HEK293 (cell line): ENCODE measurements around the gene CDS1.

Experiments used
- TSHZ1 ChIP-seq: fragments of 450-650 bp; formaldehyde crosslinking; IDR thresholded peaks from 2 replicates; pipeline ENCODE4 v1.5.1; 2016; ENCODE audit warnings: missing biosample characterization, missing genetic modification characterization, borderline replicate concordance
- WT1 ChIP-seq: fragments of 450-650 bp; formaldehyde crosslinking; IDR thresholded peaks from 2 replicates; pipeline ENCODE4 v1.5.1; 2016; ENCODE audit warnings: missing biosample characterization, missing genetic modification characterization
- ZBTB10 ChIP-seq: fragments of 450-650 bp; formaldehyde crosslinking; IDR thresholded peaks from 2 replicates; pipeline ENCODE4 v1.5.1; 2016; ENCODE audit warnings: missing biosample characterization, missing genetic modification characterization
- ZBTB20 ChIP-seq: fragments of 450-650 bp; formaldehyde crosslinking; IDR thresholded peaks from 2 replicates; pipeline ENCODE4 v1.5.1; 2016; ENCODE audit warnings: missing biosample characterization, missing genetic modification characterization
- ZBTB21 ChIP-seq: fragments of 450-650 bp; formaldehyde crosslinking; IDR thresholded peaks from 2 replicates; pipeline ENCODE4 v1.5.1; 2017; ENCODE audit warnings: missing biosample characterization, missing genetic modification characterization
- ZBTB7A ChIP-seq: fragments of 450-650 bp; formaldehyde crosslinking; IDR thresholded peaks from 2 replicates; pipeline ENCODE4 v1.5.1; 2016; ENCODE audit warnings: low read depth, missing biosample characterization, missing genetic modification characterization
- ZNF16 ChIP-seq: fragments of 450-650 bp; formaldehyde crosslinking; IDR thresholded peaks from 2 replicates; pipeline ENCODE4 v1.5.1; 2016; ENCODE audit warnings: low read depth, missing biosample characterization, missing genetic modification characterization
- ZNF214 ChIP-seq: fragments of 450-650 bp; formaldehyde crosslinking; IDR thresholded peaks from 2 replicates; pipeline ENCODE4 v1.5.1; 2017; ENCODE audit warnings: missing biosample characterization, mild to moderate bottlenecking, missing genetic modification characterization, borderline replicate concordance
- ZNF24 ChIP-seq: fragments of 450-650 bp; formaldehyde crosslinking; IDR thresholded peaks from 2 replicates; pipeline ENCODE4 v1.5.1; 2016; ENCODE audit warnings: missing biosample characterization, missing genetic modification characterization
- ZNF362 ChIP-seq: fragments of 450-650 bp; formaldehyde crosslinking; IDR thresholded peaks from 2 replicates; pipeline ENCODE4 v1.5.1; 2016; ENCODE audit warnings: missing biosample characterization, missing genetic modification characterization
- ZNF664 ChIP-seq: fragments of 450-650 bp; formaldehyde crosslinking; IDR thresholded peaks from 2 replicates; pipeline ENCODE4 v1.5.1; 2016; ENCODE audit warnings: missing biosample characterization, missing genetic modification characterization
- ZNF837 ChIP-seq: fragments of 450-650 bp; formaldehyde crosslinking; IDR thresholded peaks from 2 replicates; pipeline ENCODE4 v1.5.1; 2016; ENCODE audit warnings: missing biosample characterization, missing genetic modification characterization
- ZSCAN4 ChIP-seq: fragments of 450-650 bp; formaldehyde crosslinking; IDR thresholded peaks from 2 replicates; pipeline ENCODE4 v1.5.1; 2017; ENCODE audit warnings: missing biosample characterization, missing genetic modification characterization
- TF ChIP-seq, protein P1 (sequence below): fragments of 450-650 bp; formaldehyde crosslinking; IDR thresholded peaks from 2 replicates; pipeline ENCODE4 v1.5.1; 2016; ENCODE audit warnings: missing biosample characterization, missing genetic modification characterization, low read depth

- TF ChIP-seq ZNF664 (tag by site-specific recombination), result no peak
- TF ChIP-seq TSHZ1 (tag by site-specific recombination), result no peak
- TF ChIP-seq WT1 (tag by site-specific recombination), result no peak
- no peak for TF ChIP-seq ZNF214
- TF ChIP-seq, protein P1, sequence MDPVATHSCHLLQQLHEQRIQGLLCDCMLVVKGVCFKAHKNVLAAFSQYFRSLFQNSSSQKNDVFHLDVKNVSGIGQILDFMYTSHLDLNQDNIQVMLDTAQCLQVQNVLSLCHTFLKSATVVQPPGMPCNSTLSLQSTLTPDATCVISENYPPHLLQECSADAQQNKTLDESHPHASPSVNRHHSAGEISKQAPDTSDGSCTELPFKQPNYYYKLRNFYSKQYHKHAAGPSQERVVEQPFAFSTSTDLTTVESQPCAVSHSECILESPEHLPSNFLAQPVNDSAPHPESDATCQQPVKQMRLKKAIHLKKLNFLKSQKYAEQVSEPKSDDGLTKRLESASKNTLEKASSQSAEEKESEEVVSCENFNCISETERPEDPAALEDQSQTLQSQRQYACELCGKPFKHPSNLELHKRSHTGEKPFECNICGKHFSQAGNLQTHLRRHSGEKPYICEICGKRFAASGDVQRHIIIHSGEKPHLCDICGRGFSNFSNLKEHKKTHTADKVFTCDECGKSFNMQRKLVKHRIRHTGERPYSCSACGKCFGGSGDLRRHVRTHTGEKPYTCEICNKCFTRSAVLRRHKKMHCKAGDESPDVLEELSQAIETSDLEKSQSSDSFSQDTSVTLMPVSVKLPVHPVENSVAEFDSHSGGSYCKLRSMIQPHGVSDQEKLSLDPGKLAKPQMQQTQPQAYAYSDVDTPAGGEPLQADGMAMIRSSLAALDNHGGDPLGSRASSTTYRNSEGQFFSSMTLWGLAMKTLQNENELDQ, result no peak
- no peak for TF ChIP-seq ZSCAN4
- peak; percentile 81 for TF ChIP-seq ZBTB20 (tag by site-specific recombination)
- TF ChIP-seq ZBTB21, result no peak
- no peak for TF ChIP-seq ZBTB7A (tag by site-specific recombination)
- no peak for TF ChIP-seq ZNF837 (tag by site-specific recombination)
- no peak for TF ChIP-seq ZNF16 (tag by site-specific recombination)
- TF ChIP-seq ZNF362 (tag by site-specific recombination), result no peak
- 0 out of 2 replicates have a peak, but pooled peaks have one; percentile 45 for TF ChIP-seq ZBTB10 (tag by site-specific recombination)
- TF ChIP-seq ZNF24 (tag by site-specific recombination), result no peak
Measured at GRCh38 chr4:84582988-84583875, at the start of gene CDS1.
